Lower lobe of right lung (tissue), 2 donors: ENCODE results near the gene AFTPH. TPM values are rescaled to one million over a fixed set of nuclear protein-coding genes. Genes with fewer than 3 reads are reported as not detected.
A peak's percentile ranks its signal among the peaks of the same experiment; 100 is the strongest.

Experiments used
- ATAC-seq, 2 donors: fragments of 200-7000 bp; cut with Tn5 transposase; one replicate each; pipeline ENCODE4 v1.9.1; 2020 to 2022; ENCODE audit warnings: mild to moderate bottlenecking in 2 of 2, moderate library complexity in 2 of 2
- DNase-seq: peaks from one replicate; pipeline ENCODE4 v3.0.0-alpha.2; 2020
- H3K27ac ChIP-seq: fragments of 200-600 bp; one replicate; pipeline ENCODE4 v1.8.0; 2022
- H3K27me3 ChIP-seq: fragments of 200-600 bp; one replicate; pipeline ENCODE4 v1.8.0; 2022; ENCODE audit warnings: low read depth
- H3K36me3 ChIP-seq: fragments of 200-600 bp; one replicate; pipeline ENCODE4 v1.8.0; 2022; ENCODE audit warnings: mild to moderate bottlenecking
- H3K4me1 ChIP-seq: fragments of 200-600 bp; one replicate; pipeline ENCODE4 v1.8.0; 2022
- H3K4me3 ChIP-seq: fragments of 200-600 bp; one replicate; pipeline ENCODE4 v1.8.0; 2022; ENCODE audit warnings: mild to moderate bottlenecking
- H3K9me3 ChIP-seq: fragments of 200-600 bp; one replicate; pipeline ENCODE4 v1.8.0; 2022
- intact Hi-C: fragments of 100-400 bp; cut with DNase I; formaldehyde crosslinking; loops from one replicate; pipeline ENCODE4 v1.11.0; 2022
- total RNA-seq: library from RNA; stranded (reverse); fragmentation: NEBNext Ultra II Directional; extraction: Animal tissue kit (Norgen Biotek cat#: 25700); gene quantifications from one replicate; pipeline ENCODE4 v1.2.1, GENCODE V29; 2021
- TF ChIP-seq, protein P1 (sequence below): fragments of 200-600 bp; IDR thresholded peaks from one replicate; pipeline ENCODE4 v1.8.0; 2022; ENCODE audit warnings: antibody characterized with exemption, mild to moderate bottlenecking
- donor health status: DM: no; HTN: yes; CAD: no; lungs with severe emphysema.

Gene AFTPH
- total RNA-seq, 1 donor from 2014 or later = 42.6 TPM

DNA sequence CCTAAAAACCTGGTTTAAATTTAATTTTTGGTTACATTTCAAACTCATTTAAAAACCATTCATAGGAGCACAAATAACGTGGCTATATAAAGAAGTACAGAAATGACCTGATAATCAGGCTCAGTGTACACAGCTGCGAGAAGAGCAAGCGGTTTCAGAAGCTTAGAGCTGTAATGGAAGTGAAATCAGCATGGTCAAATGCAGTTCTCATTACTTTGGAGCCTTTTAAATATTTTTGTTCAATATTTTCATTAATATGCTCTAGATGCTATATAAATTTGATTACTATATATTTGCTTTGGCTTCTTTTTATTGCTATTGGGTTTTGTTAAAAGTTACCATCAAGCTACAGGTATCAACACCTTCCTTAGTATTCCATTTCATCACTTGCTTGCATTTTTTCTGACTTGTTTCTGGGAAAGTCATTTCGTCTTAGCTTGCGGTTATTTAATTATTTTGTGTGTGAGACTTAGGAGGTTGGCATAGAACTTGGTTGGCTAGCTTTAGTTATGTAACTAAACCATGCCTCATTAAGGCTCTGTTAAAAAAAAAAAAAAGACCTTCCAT is 58.7 kb downstream of the AFTPH start:
- TF ChIP-seq, protein P1, sequence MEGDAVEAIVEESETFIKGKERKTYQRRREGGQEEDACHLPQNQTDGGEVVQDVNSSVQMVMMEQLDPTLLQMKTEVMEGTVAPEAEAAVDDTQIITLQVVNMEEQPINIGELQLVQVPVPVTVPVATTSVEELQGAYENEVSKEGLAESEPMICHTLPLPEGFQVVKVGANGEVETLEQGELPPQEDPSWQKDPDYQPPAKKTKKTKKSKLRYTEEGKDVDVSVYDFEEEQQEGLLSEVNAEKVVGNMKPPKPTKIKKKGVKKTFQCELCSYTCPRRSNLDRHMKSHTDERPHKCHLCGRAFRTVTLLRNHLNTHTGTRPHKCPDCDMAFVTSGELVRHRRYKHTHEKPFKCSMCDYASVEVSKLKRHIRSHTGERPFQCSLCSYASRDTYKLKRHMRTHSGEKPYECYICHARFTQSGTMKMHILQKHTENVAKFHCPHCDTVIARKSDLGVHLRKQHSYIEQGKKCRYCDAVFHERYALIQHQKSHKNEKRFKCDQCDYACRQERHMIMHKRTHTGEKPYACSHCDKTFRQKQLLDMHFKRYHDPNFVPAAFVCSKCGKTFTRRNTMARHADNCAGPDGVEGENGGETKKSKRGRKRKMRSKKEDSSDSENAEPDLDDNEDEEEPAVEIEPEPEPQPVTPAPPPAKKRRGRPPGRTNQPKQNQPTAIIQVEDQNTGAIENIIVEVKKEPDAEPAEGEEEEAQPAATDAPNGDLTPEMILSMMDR = no peak
- no peak for ATAC-seq

GRCh38 chr2:64586054-64586453 is 61.9 kb downstream of the AFTPH start:
- no peak for DNase-seq
- Histone ChIP-seq H3K9me3 (no peaks in the 10 kb centered on the region), H3K4me1 (peaks cover 6% of the 10 kb centered on the region), H3K4me3 (no peak overlapping the region), H3K27ac (no peak overlapping the region), H3K27me3 (no peaks in the 10 kb centered on the region), H3K36me3 (peaks cover 79% of the 10 kb centered on the region)
- TF ChIP-seq, protein P1 = no peak
- no peak for ATAC-seq
- intact Hi-C loops = loop anchor here (10.0 kb wide), 1 partner anchor 279 kb away; no protein-coding TSS in a partner anchor

More for the DNA sequence above, 58.7 kb downstream of the AFTPH start:
- Histone ChIP-seq H3K4me3 (no peak overlapping the region), H3K4me1 (peaks cover 6% of the 10 kb centered on the region), H3K9me3 (no peaks in the 10 kb centered on the region), H3K36me3 (peaks cover 77% of the 10 kb centered on the region), H3K27me3 (no peaks in the 10 kb centered on the region), H3K27ac (no peak overlapping the region)
- intact Hi-C loops = loop anchor here (10.0 kb wide), 1 partner anchor 282 kb away; no protein-coding TSS in a partner anchor
- no peak for DNase-seq

DNA sequence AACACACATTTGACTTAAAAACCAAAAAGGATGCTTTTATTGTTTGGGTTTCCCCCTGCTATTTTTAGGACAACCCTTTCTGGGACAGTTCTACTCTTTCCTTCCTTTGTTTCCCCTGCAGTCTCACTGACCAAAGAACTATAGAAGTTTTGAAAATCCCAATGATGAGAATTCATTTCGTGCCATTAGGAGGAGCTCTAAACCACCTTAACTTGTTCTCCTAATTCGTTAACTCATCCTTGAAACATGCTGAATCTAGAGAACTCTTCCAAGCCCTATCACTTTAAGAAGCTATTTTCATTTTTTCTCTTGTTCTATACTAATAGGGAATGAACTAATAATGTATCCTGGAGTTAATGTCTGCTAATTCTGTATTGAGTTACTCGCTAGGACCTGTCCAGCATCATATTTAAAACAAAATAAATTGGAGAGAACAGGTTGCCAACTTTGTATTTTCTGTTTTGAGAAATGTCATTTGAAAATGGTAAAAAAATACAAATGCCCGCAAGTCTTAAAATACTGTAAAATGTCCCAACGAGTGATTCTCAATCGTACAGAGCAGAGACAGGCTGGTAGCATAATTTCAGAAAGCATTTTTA is 62.9 kb downstream of the AFTPH start:
- peaks cover 79% of the 10 kb centered on the region for H3K36me3 ChIP-seq
- intact Hi-C loops = loop anchor here (10.0 kb wide), 1 partner anchor 278 kb away; no protein-coding TSS in a partner anchor

GRCh38 chr2:64587561-64587960 is 63.4 kb downstream of the AFTPH start:
- ATAC-seq = no peak
- H3K9me3 ChIP-seq = no peaks in the 10 kb centered on the region
- no peaks in the 10 kb centered on the region for H3K27me3 ChIP-seq
- H3K4me1 ChIP-seq = peaks cover 6% of the 10 kb centered on the region
- H3K36me3 ChIP-seq = peaks cover 81% of the 10 kb centered on the region
- H3K27ac ChIP-seq = no peak overlapping the region
- no peak overlapping the region for H3K4me3 ChIP-seq
- intact Hi-C loops = loop anchor here (10.0 kb wide), 1 partner anchor 277 kb away; no protein-coding TSS in a partner anchor
- DNase-seq = no peak
- TF ChIP-seq, protein P1 = no peak

More for the DNA sequence above, 62.9 kb downstream of the AFTPH start:
- ATAC-seq (peak; percentile 64 to 68), DNase-seq (no peak)
- H3K4me3 ChIP-seq = no peak overlapping the region
- no peaks in the 10 kb centered on the region for H3K27me3 ChIP-seq
- H3K9me3 ChIP-seq = no peaks in the 10 kb centered on the region
- no peak overlapping the region for H3K27ac ChIP-seq
- peaks cover 6% of the 10 kb centered on the region for H3K4me1 ChIP-seq
- TF ChIP-seq, protein P1 = peak; percentile 54

- ATAC-seq (no peak), DNase-seq (no peak)
- H3K36me3 ChIP-seq = peaks cover 59% of the 10 kb centered on the region
- H3K4me3 ChIP-seq = no peak overlapping the region
- H3K27me3 ChIP-seq = no peaks in the 10 kb centered on the region
- H3K4me1 ChIP-seq = peaks cover 6% of the 10 kb centered on the region
- TF ChIP-seq, protein P1 = no peak
- intact Hi-C loops = no loop called here
- H3K9me3 ChIP-seq = no peaks in the 10 kb centered on the region
- no peak overlapping the region for H3K27ac ChIP-seq
These were observed 67.1 kb downstream of the AFTPH start for GRCh38 chr2:64591188-64591587.
